ENCODE results near the gene PERM1. TPM values are rescaled to one million over a fixed set of nuclear protein-coding genes. Genes with fewer than 3 reads are reported as not detected.

Gene PERM1
- total and polyA plus RNA-seq, 2 donors (not counting 1 experiment from before 2014, with no cell fraction given), result not detected

DNA sequence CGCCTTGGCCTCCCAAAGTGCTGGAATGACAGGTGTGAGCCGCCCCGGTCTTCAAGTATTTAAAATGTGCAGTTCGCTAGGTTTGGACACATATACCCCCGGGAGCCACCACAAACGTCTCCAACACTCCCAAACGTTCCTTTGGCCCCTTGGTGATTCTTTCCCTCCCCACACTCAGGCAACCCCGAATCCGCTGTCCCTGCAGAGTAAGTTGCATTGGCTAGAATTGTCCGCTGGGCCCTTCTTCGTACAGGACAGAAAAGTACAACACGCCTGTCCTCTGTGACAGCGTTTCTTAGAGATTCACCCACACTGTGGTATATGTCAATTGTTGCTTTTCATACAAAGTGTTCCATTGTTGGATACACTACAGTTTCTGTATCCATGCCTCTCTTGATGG lies 3.2 kb upstream of the PERM1 start:
- intact Hi-C loops (cut with micrococcal nuclease), result loop anchor here (2.0 kb wide), 1 partner anchor 306 kb away; no protein-coding TSS in a partner anchor
- ChIA-PET POLR2A (no interaction called here), CTCF (interaction anchor here (0.7 to 3.8 kb wide), 21 partner anchors 9 to 456 kb away, joined by 3 to 32 read pairs (median 6); partner anchors contain the start of genes HES4, ISG15 and PLEKHN1)
- Histone ChIP-seq H3K9ac (ENCODE audit: low read length) (no peak overlapping the region), H3K4me3 (ENCODE audit: control extremely low read depth in 1 of 5, extremely low read depth in 1 of 5, insufficient read depth in 1 of 5, low read depth in 2 of 5, low read length in 4 of 5) (no peak overlapping the region), H4K20me1 (ENCODE audit: control insufficient read depth, insufficient read depth, low read length, poor library complexity, severe bottlenecking) (no peaks in the 10 kb centered on the region), H3K27me3 (replicated peaks in 1 of 4; ENCODE audit: control extremely low read depth in 1 of 4, control insufficient read depth in 3 of 4, insufficient read depth in 4 of 4, low read length in 3 of 4) (peaks cover 0 to 22% (median 0%) of the 10 kb centered on the region in 4 experiments), H3K79me2 (ENCODE audit: control insufficient read depth, insufficient read depth, low read length) (no peaks in the 10 kb centered on the region), H3K9me3 (ENCODE audit: control extremely low read depth in 1 of 3, control insufficient read depth in 2 of 3, insufficient read depth in 1 of 3, low read length in 2 of 3) (no peaks in the 10 kb centered on the region), H3K27ac (ENCODE audit: low read length in 2 of 2) (no peak overlapping the region), H3K36me3 (replicated peaks in 1 of 2; ENCODE audit: control extremely low read depth in 1 of 2, control insufficient read depth in 1 of 2, extremely low read depth in 1 of 2, insufficient read depth in 2 of 2, low read length in 1 of 2) (no peaks in the 10 kb centered on the region), H3K4me1 (ENCODE audit: control insufficient read depth in 2 of 2, insufficient read depth in 2 of 2, low read length in 2 of 2) (peaks cover 0 to 3% of the 10 kb centered on the region in 2 donors), H3K4me2 (replicated peaks; ENCODE audit: low read depth, low read length, poor library complexity, severe bottlenecking) (no peak overlapping the region), H2AFZ (ENCODE audit: insufficient read depth, low read depth, low read length, poor library complexity, severe bottlenecking) (no peak overlapping the region)
- Mint-ChIP-seq H3K27ac (no peak overlapping the region), H3K4me3 (no peak overlapping the region), H3K27me3 (peaks cover 43% of the 10 kb centered on the region), H3K9me3 (ENCODE audit: insufficient read depth) (no peaks in the 10 kb centered on the region), H3K4me1 (no peaks in the 10 kb centered on the region)
- no peak for TF ChIP-seq CTCF (IDR thresholded peaks at IDR 0.05)
- no peak for TF ChIP-seq EZH2 (IDR thresholded peaks at IDR 0.05; ENCODE audit: borderline replicate concordance, insufficient read depth, low read depth, low read length, poor library complexity, severe bottlenecking)
- DNase-seq, result no peak
- 75% methylated on average over 13 of the region's 13 CpGs for WGBS (ENCODE audit: insufficient coverage)
- no peak for ATAC-seq (ENCODE audit: low read depth)

GRCh38 chr1:984476-984814 lies 2.6 kb upstream of the PERM1 start:
- CTCF ChIA-PET, result interaction anchor here (0.7 to 3.8 kb wide), 22 partner anchors 9 to 456 kb away, joined by 3 to 32 read pairs (median 6); partner anchors contain the start of genes CCNL2, HES4, ISG15 and PLEKHN1
- Histone ChIP-seq H3K4me2 (replicated peaks; ENCODE audit: low read depth, low read length, poor library complexity, severe bottlenecking) (peak overlapping the region; percentile 33), H3K79me2 (ENCODE audit: control insufficient read depth, insufficient read depth, low read length) (no peaks in the 10 kb centered on the region), H3K27ac (ENCODE audit: low read length in 2 of 2) (no peak overlapping the region), H3K9me3 (ENCODE audit: control extremely low read depth in 1 of 3, control insufficient read depth in 2 of 3, insufficient read depth in 1 of 3, low read length in 2 of 3) (no peaks in the 10 kb centered on the region), H3K4me1 (ENCODE audit: control insufficient read depth in 2 of 2, insufficient read depth in 2 of 2, low read length in 2 of 2) (peaks cover 0 to 3% of the 10 kb centered on the region in 2 donors), H3K27me3 (replicated peaks in 1 of 4; ENCODE audit: control extremely low read depth in 1 of 4, control insufficient read depth in 3 of 4, insufficient read depth in 4 of 4, low read length in 3 of 4) (peaks cover 0 to 22% (median 0%) of the 10 kb centered on the region in 4 experiments), H3K4me3 (ENCODE audit: control extremely low read depth in 1 of 5, extremely low read depth in 1 of 5, insufficient read depth in 1 of 5, low read depth in 2 of 5, low read length in 4 of 5) (no peak overlapping the region), H4K20me1 (ENCODE audit: control insufficient read depth, insufficient read depth, low read length, poor library complexity, severe bottlenecking) (no peaks in the 10 kb centered on the region), H3K36me3 (replicated peaks in 1 of 2; ENCODE audit: control extremely low read depth in 1 of 2, control insufficient read depth in 1 of 2, extremely low read depth in 1 of 2, insufficient read depth in 2 of 2, low read length in 1 of 2) (no peaks in the 10 kb centered on the region), H3K9ac (ENCODE audit: low read length) (no peak overlapping the region), H2AFZ (ENCODE audit: insufficient read depth, low read depth, low read length, poor library complexity, severe bottlenecking) (no peak overlapping the region)
- no peak for ATAC-seq (ENCODE audit: low read depth)
- H3K4me1 Mint-ChIP-seq, result no peaks in the 10 kb centered on the region
- H3K27ac Mint-ChIP-seq, result no peak overlapping the region
- H3K9me3 Mint-ChIP-seq (ENCODE audit: insufficient read depth), result no peaks in the 10 kb centered on the region
- no peak for TF ChIP-seq EZH2 (IDR thresholded peaks at IDR 0.05; ENCODE audit: borderline replicate concordance, insufficient read depth, low read depth, low read length, poor library complexity, severe bottlenecking)
- peak; percentile 68 for TF ChIP-seq CTCF (IDR thresholded peaks at IDR 0.05)
- peaks cover 38% of the 10 kb centered on the region for H3K27me3 Mint-ChIP-seq
- DNase-seq, result no peak
- no peak overlapping the region for H3K4me3 Mint-ChIP-seq
- POLR2A ChIA-PET, result no interaction called here
- intact Hi-C loops (cut with micrococcal nuclease), result loop anchor here (2.0 kb wide), 1 partner anchor 306 kb away; no protein-coding TSS in a partner anchor
- 17% methylated on average over 2 of the region's 12 CpGs for WGBS (ENCODE audit: insufficient coverage)
